ENCODE results near the gene LAMP1.

GRCh38 chr13:113291129-113291528, 5.9 kb upstream of the LAMP1 start:
- TF ChIP-seq EZH2phosphoT487 (IDR thresholded peaks at IDR 0.05; ENCODE audit: borderline replicate concordance, low read depth) (no peak), RAD21 (IDR thresholded peaks at IDR 0.05; ENCODE audit: low read length) (no peak), MXI1 (IDR thresholded peaks at IDR 0.05; ENCODE audit: low read depth, low read length) (no peak), TAF1 (IDR thresholded peaks at IDR 0.05; ENCODE audit: borderline replicate concordance, low read depth, low read length) (no peak), NFIC (IDR thresholded peaks at IDR 0.05; ENCODE audit: borderline replicate concordance) (no peak), POLR2AphosphoS5 (IDR thresholded peaks at IDR 0.05; ENCODE audit: low read depth, low read length) (no peak), USF2 (IDR thresholded peaks at IDR 0.05; ENCODE audit: borderline replicate concordance, low read depth, low read length) (no peak), YY1 (IDR thresholded peaks at IDR 0.05; ENCODE audit: low read depth) (no peak), SMC3 (IDR thresholded peaks at IDR 0.05; ENCODE audit: low read depth, low read length) (no peak), ZBTB33 (IDR thresholded peaks at IDR 0.05; ENCODE audit: borderline replicate concordance, low read depth) (no peak)
- TF ChIP-seq, protein P1, sequence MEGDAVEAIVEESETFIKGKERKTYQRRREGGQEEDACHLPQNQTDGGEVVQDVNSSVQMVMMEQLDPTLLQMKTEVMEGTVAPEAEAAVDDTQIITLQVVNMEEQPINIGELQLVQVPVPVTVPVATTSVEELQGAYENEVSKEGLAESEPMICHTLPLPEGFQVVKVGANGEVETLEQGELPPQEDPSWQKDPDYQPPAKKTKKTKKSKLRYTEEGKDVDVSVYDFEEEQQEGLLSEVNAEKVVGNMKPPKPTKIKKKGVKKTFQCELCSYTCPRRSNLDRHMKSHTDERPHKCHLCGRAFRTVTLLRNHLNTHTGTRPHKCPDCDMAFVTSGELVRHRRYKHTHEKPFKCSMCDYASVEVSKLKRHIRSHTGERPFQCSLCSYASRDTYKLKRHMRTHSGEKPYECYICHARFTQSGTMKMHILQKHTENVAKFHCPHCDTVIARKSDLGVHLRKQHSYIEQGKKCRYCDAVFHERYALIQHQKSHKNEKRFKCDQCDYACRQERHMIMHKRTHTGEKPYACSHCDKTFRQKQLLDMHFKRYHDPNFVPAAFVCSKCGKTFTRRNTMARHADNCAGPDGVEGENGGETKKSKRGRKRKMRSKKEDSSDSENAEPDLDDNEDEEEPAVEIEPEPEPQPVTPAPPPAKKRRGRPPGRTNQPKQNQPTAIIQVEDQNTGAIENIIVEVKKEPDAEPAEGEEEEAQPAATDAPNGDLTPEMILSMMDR (IDR thresholded peaks at IDR 0.05), result no peak
